ENCODE measurements around the gene MMP1.

The MMP1 gene

GRCh38 chr11:102832612-102833011 is 34.7 kb upstream of the MMP1 start:
- Histone ChIP-seq H3K9ac (ENCODE audit: low read depth, low read length, poor library complexity, severe bottlenecking) (no peak overlapping the region), H3K27me3 (ENCODE audit: insufficient read depth, low read length, poor library complexity, severe bottlenecking) (no peaks in the 10 kb centered on the region), H3K9me2 (replicated peaks; ENCODE audit: low read depth, low read length) (no peaks in the 10 kb centered on the region), H3K4me2 (ENCODE audit: low read depth, low read length, poor library complexity, severe bottlenecking) (no peak overlapping the region), H3K36me3 (ENCODE audit: insufficient read depth, low read length) (no peaks in the 10 kb centered on the region), H3K79me2 (ENCODE audit: insufficient read depth, low read length) (no peaks in the 10 kb centered on the region), H3K4me3 (ENCODE audit: low read length, poor library complexity, severe bottlenecking) (no peak overlapping the region), H3K4me1 (ENCODE audit: insufficient read depth, low read length, poor library complexity, severe bottlenecking) (no peaks in the 10 kb centered on the region), H2AFZ (ENCODE audit: low read length) (no peak overlapping the region), H4K20me1 (ENCODE audit: insufficient read depth, low read length, poor library complexity, severe bottlenecking) (no peaks in the 10 kb centered on the region), H3F3A (ENCODE audit: low read depth) (no peaks in the 10 kb centered on the region), H3K9me3 (ENCODE audit: insufficient read depth, low read depth, low read length) (no peaks in the 10 kb centered on the region)
- TF ChIP-seq CTCF (conservative IDR thresholded peaks at IDR 0.05; ENCODE audit: low read length) (no peak), EZH2phosphoT487 (IDR thresholded peaks at IDR 0.05; ENCODE audit: borderline replicate concordance) (no peak)

- no peak for TF ChIP-seq EZH2phosphoT487 (IDR thresholded peaks at IDR 0.05; ENCODE audit: borderline replicate concordance)
- TF ChIP-seq CTCF (conservative IDR thresholded peaks at IDR 0.05; ENCODE audit: low read length): no peak
- no peak overlapping the region for H2AFZ ChIP-seq (ENCODE audit: low read length)
- H3K4me1 ChIP-seq (ENCODE audit: insufficient read depth, low read length, poor library complexity, severe bottlenecking): no peaks in the 10 kb centered on the region
- H3K36me3 ChIP-seq (ENCODE audit: insufficient read depth, low read length): no peaks in the 10 kb centered on the region
- no peaks in the 10 kb centered on the region for H3K9me2 ChIP-seq (replicated peaks; ENCODE audit: low read depth, low read length)
- H3K27me3 ChIP-seq (ENCODE audit: insufficient read depth, low read length, poor library complexity, severe bottlenecking): no peaks in the 10 kb centered on the region
- no peaks in the 10 kb centered on the region for H4K20me1 ChIP-seq (ENCODE audit: insufficient read depth, low read length, poor library complexity, severe bottlenecking)
- H3K9me3 ChIP-seq (ENCODE audit: insufficient read depth, low read depth, low read length): no peaks in the 10 kb centered on the region
- no peak overlapping the region for H3K4me3 ChIP-seq (ENCODE audit: low read length, poor library complexity, severe bottlenecking)
- no peaks in the 10 kb centered on the region for H3F3A ChIP-seq (ENCODE audit: low read depth)
- no peaks in the 10 kb centered on the region for H3K79me2 ChIP-seq (ENCODE audit: insufficient read depth, low read length)
- H3K4me2 ChIP-seq (ENCODE audit: low read depth, low read length, poor library complexity, severe bottlenecking): no peak overlapping the region
- no peak overlapping the region for H3K9ac ChIP-seq (ENCODE audit: low read depth, low read length, poor library complexity, severe bottlenecking)
These were observed 33.8 kb upstream of the MMP1 start for GRCh38 chr11:102831489-102832440.

- H3K9ac ChIP-seq (ENCODE audit: low read depth, low read length, poor library complexity, severe bottlenecking): no peak overlapping the region
- H2AFZ ChIP-seq (ENCODE audit: low read length): no peak overlapping the region
- no peak for TF ChIP-seq EZH2phosphoT487 (IDR thresholded peaks at IDR 0.05; ENCODE audit: borderline replicate concordance)
- no peak for TF ChIP-seq CTCF (conservative IDR thresholded peaks at IDR 0.05; ENCODE audit: low read length)
- H3K4me2 ChIP-seq (ENCODE audit: low read depth, low read length, poor library complexity, severe bottlenecking): no peak overlapping the region
- no peaks in the 10 kb centered on the region for H3K36me3 ChIP-seq (ENCODE audit: insufficient read depth, low read length)
- no peaks in the 10 kb centered on the region for H3F3A ChIP-seq (ENCODE audit: low read depth)
- H4K20me1 ChIP-seq (ENCODE audit: insufficient read depth, low read length, poor library complexity, severe bottlenecking): no peaks in the 10 kb centered on the region
- no peak overlapping the region for H3K4me3 ChIP-seq (ENCODE audit: low read length, poor library complexity, severe bottlenecking)
- no peaks in the 10 kb centered on the region for H3K27me3 ChIP-seq (ENCODE audit: insufficient read depth, low read length, poor library complexity, severe bottlenecking)
- H3K79me2 ChIP-seq (ENCODE audit: insufficient read depth, low read length): no peaks in the 10 kb centered on the region
- no peaks in the 10 kb centered on the region for H3K4me1 ChIP-seq (ENCODE audit: insufficient read depth, low read length, poor library complexity, severe bottlenecking)
- no peaks in the 10 kb centered on the region for H3K9me2 ChIP-seq (replicated peaks; ENCODE audit: low read depth, low read length)
- no peaks in the 10 kb centered on the region for H3K9me3 ChIP-seq (ENCODE audit: insufficient read depth, low read depth, low read length)
These were observed 33.1 kb upstream of the MMP1 start for GRCh38 chr11:102831128-102831488.

Data from Loucy (cell line).